IPS-15b (cell line): ENCODE results near the gene JAKMIP1.

Experiments used
- H3K27me3 ChIP-seq: one replicate; pipeline ENCODE4 v1.6.1; 2013; ENCODE audit warnings: low read length; ENCODE audit not compliant: control insufficient read depth, insufficient read depth
- H3K36me3 ChIP-seq: one replicate; pipeline ENCODE4 v1.6.1; 2013; ENCODE audit warnings: low read length; ENCODE audit not compliant: control insufficient read depth, insufficient read depth
- H3K4me1 ChIP-seq: one replicate; pipeline ENCODE4 v1.6.1; 2013; ENCODE audit warnings: mild to moderate bottlenecking, low read length; ENCODE audit not compliant: control insufficient read depth, insufficient read depth
- H3K4me3 ChIP-seq: one replicate; pipeline ENCODE4 v1.5.1; 2013; ENCODE audit warnings: low read depth, low read length
- H3K9ac ChIP-seq: one replicate; pipeline ENCODE4 v1.6.1; 2013; ENCODE audit warnings: low read depth, mild to moderate bottlenecking, low read length
- H3K9me3 ChIP-seq: one replicate; pipeline ENCODE4 v1.6.1; 2013; ENCODE audit warnings: mild to moderate bottlenecking, low read length; ENCODE audit not compliant: control insufficient read depth, insufficient read depth

JAKMIP1 gene

DNA sequence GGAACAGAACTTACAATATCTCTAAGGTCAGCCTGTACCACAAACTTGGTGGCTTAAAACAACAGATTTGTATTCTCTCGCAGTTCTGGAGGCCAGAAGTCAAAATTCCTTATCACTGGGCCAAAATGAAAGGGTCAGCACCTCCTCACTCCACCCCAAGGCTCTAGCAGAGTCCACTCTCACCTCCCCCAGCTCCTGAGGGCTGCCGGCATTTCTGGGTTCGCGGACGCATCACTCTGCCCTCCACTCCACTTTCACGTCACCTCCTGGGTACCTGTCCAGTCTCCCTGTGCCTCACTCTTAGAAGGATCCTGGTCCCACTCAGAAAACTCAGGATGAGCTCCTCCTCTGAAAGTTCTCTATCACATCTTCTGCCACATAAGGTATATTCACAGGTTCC is 34.6 kb downstream of the JAKMIP1 start:
- H3K36me3 ChIP-seq: no peaks in the 10 kb centered on the region
- H3K4me3 ChIP-seq: no peak overlapping the region
- no peak overlapping the region for H3K9ac ChIP-seq
- no peaks in the 10 kb centered on the region for H3K27me3 ChIP-seq
- no peaks in the 10 kb centered on the region for H3K9me3 ChIP-seq
- H3K4me1 ChIP-seq: no peaks in the 10 kb centered on the region

- no peak overlapping the region for H3K9ac ChIP-seq
- H3K4me3 ChIP-seq: no peak overlapping the region
- H3K36me3 ChIP-seq: no peaks in the 10 kb centered on the region
- H3K4me1 ChIP-seq: no peaks in the 10 kb centered on the region
- no peaks in the 10 kb centered on the region for H3K27me3 ChIP-seq
- no peaks in the 10 kb centered on the region for H3K9me3 ChIP-seq
Observed at GRCh38 chr4:6162885-6163284, 37.5 kb downstream of the JAKMIP1 start.

- no peaks in the 10 kb centered on the region for H3K36me3 ChIP-seq
- H3K9ac ChIP-seq: no peak overlapping the region
- H3K4me3 ChIP-seq: no peak overlapping the region
- no peaks in the 10 kb centered on the region for H3K4me1 ChIP-seq
- H3K9me3 ChIP-seq: no peaks in the 10 kb centered on the region
- H3K27me3 ChIP-seq: no peaks in the 10 kb centered on the region
Observed at GRCh38 chr4:6161921-6162464, 38.4 kb downstream of the JAKMIP1 start.

- Histone ChIP-seq H3K4me1 (no peaks in the 10 kb centered on the region), H3K36me3 (no peaks in the 10 kb centered on the region), H3K27me3 (no peaks in the 10 kb centered on the region), H3K4me3 (no peak overlapping the region), H3K9me3 (no peaks in the 10 kb centered on the region), H3K9ac (no peak overlapping the region)
Observed at GRCh38 chr4:6160536-6160935, 39.8 kb downstream of the JAKMIP1 start.

- Histone ChIP-seq H3K9ac (no peak overlapping the region), H3K36me3 (no peaks in the 10 kb centered on the region), H3K4me3 (no peak overlapping the region), H3K9me3 (no peaks in the 10 kb centered on the region), H3K27me3 (no peaks in the 10 kb centered on the region), H3K4me1 (peaks cover 8% of the 10 kb centered on the region)
Observed at GRCh38 chr4:6157926-6158325, 42.4 kb downstream of the JAKMIP1 start.

- Histone ChIP-seq H3K9ac (no peak overlapping the region), H3K4me3 (no peak overlapping the region), H3K9me3 (no peaks in the 10 kb centered on the region), H3K36me3 (no peaks in the 10 kb centered on the region), H3K27me3 (no peaks in the 10 kb centered on the region), H3K4me1 (peaks cover 8% of the 10 kb centered on the region)
Observed at GRCh38 chr4:6155996-6156750, 44.2 kb downstream of the JAKMIP1 start.

GRCh38 chr4:6154875-6155274 is 45.5 kb downstream of the JAKMIP1 start:
- H3K27me3 ChIP-seq: no peaks in the 10 kb centered on the region
- H3K9ac ChIP-seq: no peak overlapping the region
- H3K4me1 ChIP-seq: peaks cover 8% of the 10 kb centered on the region
- H3K4me3 ChIP-seq: no peak overlapping the region
- H3K36me3 ChIP-seq: no peaks in the 10 kb centered on the region
- no peaks in the 10 kb centered on the region for H3K9me3 ChIP-seq

DNA sequence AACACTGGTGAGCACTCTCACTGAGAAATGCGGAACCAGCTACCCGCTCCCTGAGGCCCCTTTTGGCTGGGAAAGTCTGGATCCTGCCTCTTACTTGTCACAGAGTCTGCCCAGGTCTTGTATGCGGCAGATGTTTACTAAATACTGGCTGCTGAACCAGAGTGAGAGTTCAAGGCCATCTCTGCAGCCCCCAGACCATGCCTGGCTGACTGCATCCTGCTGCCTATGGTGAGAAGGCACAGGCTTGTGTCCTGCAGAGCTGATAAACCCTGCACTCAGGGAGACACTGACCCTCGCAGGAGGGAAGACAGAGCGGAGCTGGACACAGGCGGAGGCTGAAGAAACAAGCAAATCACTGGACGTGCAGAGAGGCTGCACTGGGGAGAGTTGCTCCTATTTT is 46.5 kb downstream of the JAKMIP1 start:
- no peaks in the 10 kb centered on the region for H3K36me3 ChIP-seq
- H3K27me3 ChIP-seq: no peaks in the 10 kb centered on the region
- H3K4me1 ChIP-seq: peaks cover 8% of the 10 kb centered on the region
- H3K4me3 ChIP-seq: no peak overlapping the region
- H3K9ac ChIP-seq: no peak overlapping the region
- no peaks in the 10 kb centered on the region for H3K9me3 ChIP-seq

GRCh38 chr4:6152869-6153705 is 47.3 kb downstream of the JAKMIP1 start:
- peaks cover 8% of the 10 kb centered on the region for H3K4me1 ChIP-seq
- no peaks in the 10 kb centered on the region for H3K36me3 ChIP-seq
- no peaks in the 10 kb centered on the region for H3K9me3 ChIP-seq
- no peak overlapping the region for H3K9ac ChIP-seq
- H3K4me3 ChIP-seq: no peak overlapping the region
- H3K27me3 ChIP-seq: no peaks in the 10 kb centered on the region

DNA sequence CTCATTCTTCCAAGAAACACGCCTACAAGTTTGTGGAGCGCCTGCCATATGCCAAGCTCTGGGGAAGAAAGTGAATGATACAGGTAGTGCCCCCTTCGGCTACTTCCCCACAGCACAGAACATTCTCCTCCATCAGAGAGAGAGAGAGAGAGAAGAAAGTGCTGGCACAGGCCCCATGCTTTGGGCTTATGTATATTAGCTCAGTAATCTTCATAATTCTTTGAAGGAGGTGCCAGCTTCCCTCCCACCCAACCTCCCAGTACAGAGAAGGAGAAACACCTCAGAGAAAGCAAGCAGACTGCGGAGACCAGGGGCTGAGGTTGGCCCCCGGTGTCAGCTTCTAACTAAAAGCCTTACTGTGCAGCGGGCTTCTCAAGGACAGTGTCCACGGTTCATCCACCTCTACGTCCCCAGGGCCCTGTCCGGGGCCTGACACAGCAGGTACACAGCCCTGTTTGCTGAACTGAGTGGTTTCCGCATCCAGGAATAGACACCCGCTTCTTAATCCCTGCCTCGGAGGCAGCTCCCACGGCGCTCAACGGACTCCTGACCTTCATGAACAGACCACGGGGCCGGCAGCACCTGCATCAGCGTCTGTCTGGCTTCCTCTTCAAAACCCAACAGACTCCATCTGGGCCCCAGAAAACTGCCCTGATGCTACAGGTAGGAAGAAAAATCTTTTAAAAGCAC is 50.2 kb downstream of the JAKMIP1 start:
- Histone ChIP-seq H3K4me3 (no peak overlapping the region), H3K9me3 (no peaks in the 10 kb centered on the region), H3K9ac (no peak overlapping the region), H3K4me1 (peaks cover 6% of the 10 kb centered on the region), H3K27me3 (no peaks in the 10 kb centered on the region), H3K36me3 (no peaks in the 10 kb centered on the region)

GRCh38 chr4:6148506-6149205 is 51.7 kb downstream of the JAKMIP1 start:
- Histone ChIP-seq H3K9ac (no peak overlapping the region), H3K36me3 (no peaks in the 10 kb centered on the region), H3K4me1 (no peaks in the 10 kb centered on the region), H3K27me3 (no peaks in the 10 kb centered on the region), H3K4me3 (no peak overlapping the region), H3K9me3 (no peaks in the 10 kb centered on the region)
